ENCODE measurements around the gene PAXX. TPM values are rescaled to one million over a fixed set of nuclear protein-coding genes. Genes with fewer than 3 reads are reported as not detected.
"Not testable (repeated sequence)": the region's sequence is repeated elsewhere in the genome, so short reads cannot be mapped to it uniquely, and the experiment has no call there.

PAXX gene
- total RNA-seq, 1 donor from 2014 or later: 21.7 TPM

- no peak for DNase-seq
Observed at GRCh38 chr9:137032858-137033257, 40.6 kb downstream of the PAXX start.

GRCh38 chr9:137033481-137033880 is 41.3 kb downstream of the PAXX start:
- DNase-seq: not testable (repeated sequence)

GRCh38 chr9:137034039-137034708 is 42.0 kb downstream of the PAXX start:
- no peak for DNase-seq

GRCh38 chr9:137034709-137035506 is 42.7 kb downstream of the PAXX start:
- DNase-seq: peak; percentile 94

GRCh38 chr9:137035507-137035834 is 43.2 kb downstream of the PAXX start:
- no peak for DNase-seq

GRCh38 chr9:137035937-137036336 is 43.7 kb downstream of the PAXX start:
- no peak for DNase-seq

GRCh38 chr9:137037035-137037434 is 44.8 kb downstream of the PAXX start:
- no peak for DNase-seq

- DNase-seq: no peak
Observed at GRCh38 chr9:137037483-137037882, 45.3 kb downstream of the PAXX start.

GRCh38 chr9:137038916-137039315 is 46.7 kb downstream of the PAXX start:
- no peak for DNase-seq

GRCh38 chr9:137039611-137040366 is 47.6 kb downstream of the PAXX start:
- no peak for DNase-seq

- no peak for DNase-seq
Observed at GRCh38 chr9:137040568-137040967, 48.3 kb downstream of the PAXX start.

GRCh38 chr9:137041124-137041523 is 48.9 kb downstream of the PAXX start:
- DNase-seq: no peak

- no peak for DNase-seq
Observed at GRCh38 chr9:137042751-137043727, 50.8 kb downstream of the PAXX start.

Other genes with a start within 250 kb of the PAXX start
- gene LCN10, start 249.5 kb upstream of the PAXX start, total RNA-seq: not detected
- not detected for gene LCN6, start 243.9 kb upstream of the PAXX start, total RNA-seq
- 2.1 TPM for gene LCN8, start 234.2 kb upstream of the PAXX start, total RNA-seq
- gene LCN15, start 227.9 kb upstream of the PAXX start, total RNA-seq: not detected
- 50.2 TPM for gene TMEM141, start 201.1 kb upstream of the PAXX start, total RNA-seq
- not detected for gene CCDC183, start 196.1 kb upstream of the PAXX start, total RNA-seq
- gene RABL6, start 184.5 kb upstream of the PAXX start, total RNA-seq: 55.0 TPM
- 2.2 TPM for gene AJM1, start 149.9 kb upstream of the PAXX start, total RNA-seq
- gene PHPT1, start 143.0 kb upstream of the PAXX start, total RNA-seq: 54.4 TPM
- 3.8 TPM for gene MAMDC4, start 140.1 kb upstream of the PAXX start, total RNA-seq
- gene EDF1, start 126.1 kb upstream of the PAXX start, total RNA-seq: 221 TPM
- 16.1 TPM for gene TRAF2, start 105.9 kb upstream of the PAXX start, total RNA-seq
- gene FBXW5, start 47.7 kb upstream of the PAXX start, total RNA-seq: 95.9 TPM
- gene C8G, start 47.2 kb upstream of the PAXX start, total RNA-seq: 1.4 TPM
- gene LCN12, start 40.1 kb upstream of the PAXX start, total RNA-seq: 0.82 TPM
- 10.2 TPM for gene PTGDS, start 14.9 kb upstream of the PAXX start, total RNA-seq
- 0.31 TPM for gene LCNL1, start 9.4 kb upstream of the PAXX start, total RNA-seq
- gene CLIC3, start 4.1 kb downstream of the PAXX start, total RNA-seq: 4.9 TPM
- 16.6 TPM for gene ABCA2, start 35.8 kb downstream of the PAXX start, total RNA-seq
- gene FUT7, start 39.7 kb downstream of the PAXX start, total RNA-seq: 0.10 TPM
- 27.0 TPM for gene NPDC1, start 53.8 kb downstream of the PAXX start, total RNA-seq
- 7.3 TPM for gene ENTPD2, start 61.6 kb downstream of the PAXX start, total RNA-seq
- 5.6 TPM for gene SAPCD2, start 78.1 kb downstream of the PAXX start, total RNA-seq
- 3.2 TPM for gene UAP1L1, start 85.1 kb downstream of the PAXX start, total RNA-seq
- 59.5 TPM for gene MAN1B1, start 94.6 kb downstream of the PAXX start, total RNA-seq
- gene DPP7, start 122.3 kb downstream of the PAXX start, total RNA-seq: 22.8 TPM
- gene GRIN1, start 146.7 kb downstream of the PAXX start, total RNA-seq: 1.1 TPM
- 18.9 TPM for gene LRRC26, start 177.6 kb downstream of the PAXX start, total RNA-seq
- gene TMEM210, start 179.6 kb downstream of the PAXX start, total RNA-seq: not detected
- gene ANAPC2, start 196.1 kb downstream of the PAXX start, total RNA-seq: 29.8 TPM
- 57.3 TPM for gene SSNA1, start 196.3 kb downstream of the PAXX start, total RNA-seq
- gene TPRN, start 208.3 kb downstream of the PAXX start, total RNA-seq: 5.7 TPM
- gene TMEM203, start 213.2 kb downstream of the PAXX start, total RNA-seq: 38.3 TPM
- gene NDOR1, start 213.3 kb downstream of the PAXX start, total RNA-seq: 3.0 TPM
- gene RNF208, start 229.8 kb downstream of the PAXX start, total RNA-seq: not detected
- gene CYSRT1, start 232.8 kb downstream of the PAXX start, total RNA-seq: 3.3 TPM
- gene RNF224, start 235.1 kb downstream of the PAXX start, total RNA-seq: not detected
- gene SLC34A3, start 238.5 kb downstream of the PAXX start, total RNA-seq: not detected
- 172 TPM for gene TUBB4B, start 248.9 kb downstream of the PAXX start, total RNA-seq

Measured in tongue (tissue), 2 donors.